ENCODE measurements around the gene SASS6.
"Not testable (repeated sequence)": the region's sequence is repeated elsewhere in the genome, so short reads cannot be mapped to it uniquely, and the experiment has no call there.

The SASS6 gene

GRCh38 chr1:100101564-100101963 lies 31.2 kb downstream of the SASS6 start:
- no peak for DNase-seq

GRCh38 chr1:100100202-100100601 lies 32.5 kb downstream of the SASS6 start:
- DNase-seq, result no peak

GRCh38 chr1:100090471-100090870 lies 42.3 kb downstream of the SASS6 start:
- DNase-seq, result no peak

GRCh38 chr1:100089082-100089481 lies 43.6 kb downstream of the SASS6 start:
- no peak for DNase-seq

GRCh38 chr1:100087396-100087795 lies 45.3 kb downstream of the SASS6 start:
- DNase-seq, result no peak

- DNase-seq, result no peak
These were observed 52.4 kb downstream of the SASS6 start for GRCh38 chr1:100080331-100080730.

GRCh38 chr1:100077531-100077930 lies 55.2 kb downstream of the SASS6 start:
- no peak for DNase-seq

GRCh38 chr1:100076744-100077143 lies 56.0 kb downstream of the SASS6 start:
- DNase-seq, result no peak

GRCh38 chr1:100076319-100076718 lies 56.4 kb downstream of the SASS6 start:
- no peak for DNase-seq

GRCh38 chr1:100075773-100076172 lies 57.0 kb downstream of the SASS6 start:
- DNase-seq, result no peak

- no peak for DNase-seq
These were observed 57.9 kb downstream of the SASS6 start for GRCh38 chr1:100074604-100075395.

GRCh38 chr1:100073531-100073930 lies 59.2 kb downstream of the SASS6 start:
- DNase-seq, result no peak

GRCh38 chr1:100070201-100070939 lies 62.4 kb downstream of the SASS6 start:
- DNase-seq, result no peak

- DNase-seq, result no peak
These were observed 66.8 kb downstream of the SASS6 start for GRCh38 chr1:100065969-100066227.

- no peak for DNase-seq
These were observed 67.4 kb downstream of the SASS6 start for GRCh38 chr1:100065183-100065968.

- no peak for DNase-seq
These were observed 71.0 kb downstream of the SASS6 start for GRCh38 chr1:100061681-100062080.

GRCh38 chr1:100053727-100054126 lies 79.0 kb downstream of the SASS6 start:
- no peak for DNase-seq

GRCh38 chr1:100053119-100053518 lies 79.6 kb downstream of the SASS6 start:
- DNase-seq, result no peak

- DNase-seq, result no peak
These were observed 80.8 kb downstream of the SASS6 start for GRCh38 chr1:100051893-100052292.

- DNase-seq, result no peak
These were observed 81.3 kb downstream of the SASS6 start for GRCh38 chr1:100051401-100051800.

- DNase-seq, result no peak
These were observed 82.6 kb downstream of the SASS6 start for GRCh38 chr1:100050139-100050538.

GRCh38 chr1:100047235-100047708 lies 85.5 kb downstream of the SASS6 start:
- not testable (repeated sequence) for DNase-seq

- DNase-seq, result no peak
These were observed 87.5 kb downstream of the SASS6 start for GRCh38 chr1:100045206-100045605.

- no peak for DNase-seq
These were observed 93.1 kb downstream of the SASS6 start for GRCh38 chr1:100039591-100039990.

Data from activated CD4-positive, alpha-beta T cell treated with anti-CD3 and anti-CD28 coated beads, Interleukin-2, amount 50 U/mL, for 4 hours (primary cell).